Activated CD4-positive, alpha-beta memory T cell treated with anti-CD3 and anti-CD28 coated beads, Interleukin-2, amount 10 ng/mL, durations not matched to agents 7 days and 5 days (primary cell): ENCODE results near the gene MBD3L1. TPM values are rescaled to one million over a fixed set of nuclear protein-coding genes. Genes with fewer than 3 reads are reported as not detected.
A peak's percentile ranks its signal among the peaks of the same experiment; 100 is the strongest.

ENCODE experiments used
- CTCF ChIA-PET: fragments of 350-600 bp; sonication (Branson Sonifier 250); formaldehyde crosslinking; loops from one replicate; lab custom pipeline; 2021; ENCODE audit warnings: antibody characterized with exemption, inconsistent platforms; lab: Charles Lee
- POLR2A ChIA-PET: fragments of 350-600 bp; sonication (Branson Sonifier 250); formaldehyde crosslinking; loops from one replicate; lab custom pipeline; 2021; ENCODE audit warnings: antibody characterized with exemption; lab: Charles Lee
- DNase-seq: peaks from one replicate; pipeline ENCODE4 v3.0.0-alpha.2; 2020
- H3K27ac Mint-ChIP-seq: one replicate; pipeline ENCODE4 v1.8.0; 2021; ENCODE audit warnings: mild to moderate bottlenecking, mixed read lengths
- H3K27me3 Mint-ChIP-seq: one replicate; pipeline ENCODE4 v1.8.0; 2021; ENCODE audit warnings: mixed read lengths
- H3K36me3 Mint-ChIP-seq: one replicate; pipeline ENCODE4 v1.8.0; 2021; ENCODE audit warnings: low read depth, mixed read lengths
- H3K4me1 Mint-ChIP-seq: one replicate; pipeline ENCODE4 v1.8.0; 2021; ENCODE audit warnings: mixed read lengths
- H3K4me3 Mint-ChIP-seq: one replicate; pipeline ENCODE4 v1.8.0; 2021; ENCODE audit warnings: mild to moderate bottlenecking, mixed read lengths
- H3K9me3 Mint-ChIP-seq: one replicate; pipeline ENCODE4 v1.8.0; 2021; ENCODE audit warnings: mixed read lengths
- total RNA-seq, 2 experiments: library from RNA; stranded (reverse); gene quantifications; one replicate each; pipeline ENCODE4 v1.2.3, GENCODE V29; 2021

Gene MBD3L1
- not detected for total RNA-seq

DNA sequence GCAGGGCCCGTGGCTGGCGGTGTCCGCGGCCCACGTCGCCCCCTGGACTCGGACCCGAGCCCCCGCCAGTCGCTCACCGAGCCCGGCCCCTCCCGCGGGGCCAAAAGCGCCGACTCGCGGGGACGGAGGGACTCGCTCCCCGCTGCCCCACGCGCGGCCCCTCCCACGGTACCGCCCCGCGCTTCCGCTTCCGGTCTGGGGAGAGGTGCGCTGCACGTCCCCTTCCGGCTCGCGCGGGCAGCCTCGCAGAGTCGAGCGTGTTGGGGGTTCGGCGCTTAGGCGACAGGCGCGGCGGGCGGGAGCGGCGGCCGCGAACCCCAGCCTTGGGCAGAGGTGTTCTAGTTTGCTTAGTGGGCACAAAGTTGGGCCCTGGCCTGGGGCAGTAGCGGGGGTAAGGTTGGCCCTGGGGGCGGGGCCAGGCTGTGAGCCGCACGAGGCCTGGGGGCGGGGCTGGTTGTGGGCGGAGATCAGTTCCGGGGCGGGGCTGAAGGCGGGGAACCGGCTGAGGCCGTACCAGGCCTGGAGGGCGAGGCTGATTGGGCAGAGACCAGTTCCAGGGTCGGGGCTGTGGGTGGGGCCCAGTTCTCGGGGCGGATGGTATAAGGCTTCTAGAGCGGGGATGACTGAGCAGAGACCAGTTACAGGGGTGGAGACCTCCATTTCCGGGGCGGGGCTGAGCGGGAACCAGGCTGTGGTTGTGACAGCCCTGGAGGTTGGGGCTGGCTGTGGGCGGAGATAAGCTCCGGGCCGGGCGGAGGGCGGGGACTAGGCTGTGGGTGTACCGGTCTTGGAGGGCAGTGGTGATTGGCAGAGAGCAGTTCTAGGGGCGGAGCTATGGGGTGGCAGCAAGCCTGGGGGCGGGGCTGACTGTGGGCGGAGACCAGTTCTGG lies at the start of gene MBD3L1, which contains the start of gene ZNF558:
Gene MBD3L1 (plus strand): TSS at position 246 of the 890 bp plus-strand sequence. CDS start 10,302 bp downstream, outside the sequence.
Gene ZNF558 (minus strand): TSS at position 173 of the 890 bp plus-strand sequence. CDS start 9,645 bp downstream, outside the sequence.
- H3K4me3 Mint-ChIP-seq: peak within 1 kb of the TSS; percentile 84
- POLR2A ChIA-PET: interaction anchor here (0.6 to 2.8 kb wide), 4 partner anchors 12 to 319 kb away, joined by 3 to 11 read pairs (median 4); no protein-coding TSS in a partner anchor
- H3K9me3 Mint-ChIP-seq: peaks cover 8% of the 10 kb centered on the region
- CTCF ChIA-PET: interaction anchor here (0.6 to 1.9 kb wide), 6 partner anchors 132 to 728 kb away, joined by 3 to 7 read pairs (median 4); partner anchors contain the start of gene ACTL9
- peaks cover 6% of the 10 kb centered on the region for H3K27me3 Mint-ChIP-seq
- H3K4me1 Mint-ChIP-seq: peaks cover 27% of the 10 kb centered on the region
- H3K36me3 Mint-ChIP-seq: peaks cover 23% of the 10 kb centered on the region
- H3K27ac Mint-ChIP-seq: peak within 1 kb of the TSS; percentile 96
- peak; percentile 99 for DNase-seq

DNA sequence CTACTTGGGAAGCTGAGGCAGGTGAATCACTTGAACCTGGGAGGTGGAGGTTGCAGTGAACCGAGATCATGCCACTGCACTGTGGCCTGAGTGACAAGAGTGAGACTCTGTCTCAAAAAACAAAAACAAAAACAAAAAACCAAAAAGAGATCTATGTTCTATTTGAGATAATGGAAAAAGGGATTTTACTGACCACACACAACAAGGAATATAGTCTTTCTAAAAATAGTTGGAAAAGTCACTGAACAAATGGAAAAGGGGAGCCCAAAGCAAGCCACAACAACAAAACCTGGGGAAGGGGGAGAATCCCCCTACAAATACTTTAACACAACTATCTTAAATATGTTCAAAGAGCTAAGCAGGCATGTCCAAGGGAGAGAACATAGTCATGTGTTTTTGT lies 37.4 kb upstream of the MBD3L1 start:
- no peaks in the 10 kb centered on the region for H3K27me3 Mint-ChIP-seq
- H3K9me3 Mint-ChIP-seq: peaks cover 9% of the 10 kb centered on the region
- no peak overlapping the region for H3K27ac Mint-ChIP-seq
- H3K36me3 Mint-ChIP-seq: no peaks in the 10 kb centered on the region
- CTCF ChIA-PET: no interaction called here
- DNase-seq: no peak
- POLR2A ChIA-PET: no interaction called here
- H3K4me1 Mint-ChIP-seq: no peaks in the 10 kb centered on the region
- H3K4me3 Mint-ChIP-seq: no peak overlapping the region

DNA sequence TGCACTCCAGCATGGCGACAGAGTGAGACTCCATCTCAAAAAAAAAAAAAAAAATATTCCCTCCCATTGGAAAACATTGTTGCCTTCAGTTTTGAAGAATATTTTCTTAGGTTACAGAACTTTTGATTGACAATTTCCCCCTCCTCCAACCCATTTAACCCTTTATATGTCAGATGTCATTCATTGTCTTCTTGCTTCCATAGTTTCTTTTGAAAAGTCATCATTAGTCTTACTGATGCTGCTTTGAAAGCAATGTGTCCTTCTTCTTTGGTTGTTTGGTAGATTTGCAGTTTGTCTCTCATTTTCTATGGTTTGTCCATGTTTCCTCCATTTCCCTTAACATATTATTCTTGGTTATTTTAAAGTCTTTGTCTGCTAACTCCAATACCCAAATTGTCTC lies 25.5 kb upstream of the MBD3L1 start:
- no peak for DNase-seq
- no peaks in the 10 kb centered on the region for H3K27me3 Mint-ChIP-seq
- POLR2A ChIA-PET: no interaction called here
- no peaks in the 10 kb centered on the region for H3K4me1 Mint-ChIP-seq
- H3K9me3 Mint-ChIP-seq: peaks cover 57% of the 10 kb centered on the region
- CTCF ChIA-PET: no interaction called here
- no peak overlapping the region for H3K27ac Mint-ChIP-seq
- H3K4me3 Mint-ChIP-seq: no peak overlapping the region
- H3K36me3 Mint-ChIP-seq: peaks cover 62% of the 10 kb centered on the region

DNA sequence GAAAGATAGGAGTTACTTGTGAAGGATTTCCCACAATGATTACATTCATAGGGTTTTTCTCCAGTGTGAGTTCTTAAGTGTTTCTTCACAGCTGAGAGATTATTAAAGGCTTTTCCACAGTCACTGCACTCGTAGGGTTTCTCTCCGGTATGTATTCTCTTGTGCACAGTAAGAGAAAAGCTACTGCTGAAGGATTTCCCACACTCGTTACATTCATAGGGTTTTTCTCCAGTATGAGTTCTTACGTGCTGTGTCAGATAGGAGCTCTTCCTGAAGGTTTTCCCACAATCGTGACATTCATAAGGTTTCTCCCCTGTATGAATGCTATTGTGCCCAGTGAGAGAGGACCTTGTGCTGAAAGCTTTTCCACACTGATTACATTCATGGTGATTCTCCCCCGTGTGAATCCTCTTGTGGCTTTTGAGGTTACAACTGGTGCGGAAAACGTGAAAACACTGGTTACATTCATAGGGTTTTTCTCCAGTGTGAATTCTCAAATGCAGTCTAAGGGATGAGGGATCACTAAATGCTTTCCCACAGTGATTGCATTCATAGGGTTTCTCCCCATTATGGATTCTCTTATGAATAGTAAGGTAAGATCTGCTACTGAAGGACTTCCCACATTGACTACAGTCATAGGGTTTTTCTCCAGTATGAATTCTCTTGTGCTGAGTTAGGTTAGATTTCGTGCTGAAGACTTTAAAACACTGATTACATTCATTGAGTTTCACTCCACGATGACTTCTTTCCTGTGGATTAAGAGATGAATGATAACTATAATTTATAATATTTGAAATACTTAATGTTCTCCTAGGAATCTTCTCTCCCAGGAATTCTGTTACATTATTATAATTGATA lies 20.6 kb upstream of the MBD3L1 start:
- H3K36me3 Mint-ChIP-seq: peaks cover 85% of the 10 kb centered on the region
- DNase-seq: no peak
- ChIA-PET CTCF (interaction anchor here (0.7 kb wide), 1 partner anchor 9 kb away, joined by 3 read pairs; no protein-coding TSS in a partner anchor), POLR2A (no interaction called here)
- H3K27ac Mint-ChIP-seq: no peak overlapping the region
- no peaks in the 10 kb centered on the region for H3K4me1 Mint-ChIP-seq
- H3K9me3 Mint-ChIP-seq: peaks cover 80% of the 10 kb centered on the region
- no peak overlapping the region for H3K4me3 Mint-ChIP-seq
- no peaks in the 10 kb centered on the region for H3K27me3 Mint-ChIP-seq

DNA sequence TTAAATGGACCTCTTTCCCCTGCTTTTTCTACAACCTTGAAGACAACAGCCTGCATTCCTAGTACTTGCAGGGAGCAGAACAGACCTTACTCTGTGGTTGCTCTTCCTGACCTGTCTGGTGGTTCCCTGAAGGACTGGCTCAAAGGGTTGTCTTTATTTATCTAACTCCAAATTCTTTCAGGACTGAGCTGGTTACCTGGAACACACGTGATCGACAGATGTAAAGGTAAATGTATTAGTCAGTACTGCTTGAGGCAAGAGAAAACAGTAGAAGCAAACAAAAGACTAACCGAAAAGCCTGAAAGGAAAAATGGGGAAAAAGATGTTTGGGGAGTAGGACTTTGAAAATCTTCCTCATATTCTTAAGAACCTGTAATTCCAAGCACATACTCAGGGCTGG lies 18.0 kb upstream of the MBD3L1 start:
- CTCF ChIA-PET: no interaction called here
- Mint-ChIP-seq H3K27ac (no peak overlapping the region), H3K36me3 (peaks cover 91% of the 10 kb centered on the region), H3K4me1 (no peaks in the 10 kb centered on the region), H3K27me3 (no peaks in the 10 kb centered on the region), H3K4me3 (no peak overlapping the region), H3K9me3 (peaks cover 78% of the 10 kb centered on the region)
- POLR2A ChIA-PET: no interaction called here
- no peak for DNase-seq

DNA sequence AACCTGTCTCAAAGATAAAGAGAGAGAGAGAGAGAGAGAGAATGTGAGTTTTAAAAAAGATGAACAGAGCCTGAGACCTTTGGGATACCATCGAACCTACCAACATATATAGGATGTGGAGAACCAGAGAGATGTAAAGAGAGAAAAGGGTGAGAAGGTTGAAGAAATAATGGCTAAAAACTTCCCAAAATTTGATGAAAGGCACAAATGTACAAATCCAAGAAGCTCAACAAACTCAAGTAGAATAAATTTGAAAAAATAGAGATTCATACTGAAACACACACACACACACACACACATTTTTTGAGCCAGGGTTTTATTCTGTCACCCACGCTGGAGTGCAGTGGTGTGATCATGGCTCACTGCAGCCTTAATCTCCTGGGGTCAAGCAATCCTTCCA lies 16.4 kb upstream of the MBD3L1 start:
- CTCF ChIA-PET: no interaction called here
- Mint-ChIP-seq H3K9me3 (peaks cover 71% of the 10 kb centered on the region), H3K27me3 (no peaks in the 10 kb centered on the region), H3K36me3 (peaks cover 95% of the 10 kb centered on the region), H3K27ac (no peak overlapping the region), H3K4me1 (no peaks in the 10 kb centered on the region), H3K4me3 (no peak overlapping the region)
- POLR2A ChIA-PET: no interaction called here
- no peak for DNase-seq

DNA sequence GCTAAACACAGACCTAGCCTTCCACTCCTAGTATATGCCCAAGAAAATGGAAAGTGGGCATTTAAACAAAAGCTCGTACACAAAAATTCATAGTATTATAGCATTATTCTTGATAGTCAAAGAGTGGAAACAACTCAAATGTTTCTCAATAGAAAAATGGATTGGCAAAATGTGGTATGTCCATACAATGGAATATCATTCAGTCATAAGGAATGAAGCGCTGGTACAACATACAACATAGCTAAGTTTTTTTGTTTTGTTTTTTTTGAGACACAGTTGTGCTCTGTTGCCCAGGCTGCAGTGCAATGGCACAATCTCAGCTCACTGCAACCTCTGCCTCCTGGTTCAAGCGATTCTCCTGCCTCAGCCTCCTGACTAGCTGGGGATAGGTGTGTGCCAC lies 11.9 kb upstream of the MBD3L1 start:
- Mint-ChIP-seq H3K9me3 (peaks cover 36% of the 10 kb centered on the region), H3K27ac (no peak overlapping the region)
- CTCF ChIA-PET: no interaction called here

DNA sequence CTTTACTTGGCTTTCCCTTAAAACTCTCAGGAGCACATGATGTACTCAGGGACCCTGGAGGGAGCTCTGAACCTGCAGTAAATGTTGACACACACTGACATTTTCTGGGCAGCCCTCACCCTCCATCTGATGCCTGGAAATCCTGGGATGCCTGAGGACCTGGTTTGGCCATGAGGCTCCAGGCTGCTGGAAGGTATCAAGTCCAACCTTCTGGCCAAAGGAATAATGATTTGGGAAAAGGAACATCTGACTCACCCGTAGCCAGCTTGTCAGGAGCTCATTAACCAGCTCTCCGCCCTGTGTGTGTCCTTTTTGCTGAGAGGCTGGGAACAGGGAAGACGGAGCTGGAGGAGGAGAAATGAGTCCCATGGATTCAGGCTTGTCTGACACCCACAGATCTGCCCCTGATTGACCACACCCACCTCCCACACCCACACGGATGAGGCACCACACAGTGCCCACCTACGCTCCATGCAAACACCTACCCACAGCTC lies 10.4 kb upstream of the MBD3L1 start:
- peaks cover 24% of the 10 kb centered on the region for H3K9me3 Mint-ChIP-seq
- peaks cover 82% of the 10 kb centered on the region for H3K36me3 Mint-ChIP-seq
- ChIA-PET CTCF (no interaction called here), POLR2A (interaction anchor here (2.4 kb wide), 1 partner anchor 10 kb away, joined by 11 read pairs; the partner anchor contains the start of genes MBD3L1 and ZNF558)
- H3K27me3 Mint-ChIP-seq: no peaks in the 10 kb centered on the region
- H3K4me3 Mint-ChIP-seq: no peak overlapping the region
- no peak for DNase-seq
- H3K4me1 Mint-ChIP-seq: no peaks in the 10 kb centered on the region
- no peak overlapping the region for H3K27ac Mint-ChIP-seq

More for the DNA sequence above, 11.9 kb upstream of the MBD3L1 start:
- no peaks in the 10 kb centered on the region for H3K4me1 Mint-ChIP-seq
- POLR2A ChIA-PET: interaction anchor here (2.4 kb wide), 1 partner anchor 12 kb away, joined by 11 read pairs; the partner anchor contains the start of genes MBD3L1 and ZNF558
- no peak for DNase-seq
- peaks cover 93% of the 10 kb centered on the region for H3K36me3 Mint-ChIP-seq
- H3K4me3 Mint-ChIP-seq: no peak overlapping the region
- no peaks in the 10 kb centered on the region for H3K27me3 Mint-ChIP-seq

DNA sequence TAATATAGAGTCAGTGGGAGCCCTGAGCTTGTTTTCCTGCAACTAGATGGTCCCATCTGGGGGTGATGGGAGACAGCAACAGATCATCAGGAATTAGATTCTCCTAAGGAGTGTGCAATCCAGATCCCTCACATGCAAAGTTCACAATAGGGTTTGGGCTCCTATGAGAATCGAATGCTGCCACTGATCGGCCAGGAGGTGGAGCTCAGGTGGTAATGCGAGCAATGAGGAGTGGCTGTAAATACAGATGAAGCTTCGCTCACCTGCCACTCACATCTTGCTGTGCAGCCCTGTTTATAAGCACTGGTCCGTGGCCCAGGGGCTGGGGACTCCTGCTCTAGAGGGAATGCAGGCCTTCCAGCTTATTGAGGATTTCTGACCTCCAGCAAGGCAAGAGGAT lies 5.8 kb upstream of the MBD3L1 start:
- ChIA-PET CTCF (no interaction called here), POLR2A (no interaction called here)
- Mint-ChIP-seq H3K27ac (no peak overlapping the region), H3K9me3 (peaks cover 6% of the 10 kb centered on the region), H3K36me3 (peaks cover 68% of the 10 kb centered on the region), H3K27me3 (no peaks in the 10 kb centered on the region), H3K4me1 (peaks cover 9% of the 10 kb centered on the region), H3K4me3 (no peak overlapping the region)
- DNase-seq: no peak

DNA sequence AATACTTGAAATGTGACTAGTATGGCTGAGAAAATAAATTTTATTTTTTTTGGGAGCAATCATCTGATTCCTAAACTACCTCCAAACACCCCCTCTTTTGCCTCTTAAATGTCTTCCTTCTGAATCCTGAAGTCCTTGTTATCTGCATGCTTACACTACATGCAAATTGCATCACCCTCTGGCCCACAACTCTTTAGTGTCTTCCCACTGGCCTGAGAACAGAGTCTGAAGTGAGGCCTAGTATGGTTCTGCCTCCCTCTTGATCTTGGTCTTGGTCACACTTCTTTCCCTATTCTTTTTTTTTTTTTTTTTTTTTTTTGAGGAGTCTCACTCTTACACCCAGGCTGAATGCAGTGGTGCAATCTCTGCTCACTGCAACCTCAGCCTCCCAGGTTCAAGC lies 4.9 kb upstream of the MBD3L1 start:
- H3K27ac Mint-ChIP-seq: no peak overlapping the region
- peaks cover 60% of the 10 kb centered on the region for H3K36me3 Mint-ChIP-seq

DNA sequence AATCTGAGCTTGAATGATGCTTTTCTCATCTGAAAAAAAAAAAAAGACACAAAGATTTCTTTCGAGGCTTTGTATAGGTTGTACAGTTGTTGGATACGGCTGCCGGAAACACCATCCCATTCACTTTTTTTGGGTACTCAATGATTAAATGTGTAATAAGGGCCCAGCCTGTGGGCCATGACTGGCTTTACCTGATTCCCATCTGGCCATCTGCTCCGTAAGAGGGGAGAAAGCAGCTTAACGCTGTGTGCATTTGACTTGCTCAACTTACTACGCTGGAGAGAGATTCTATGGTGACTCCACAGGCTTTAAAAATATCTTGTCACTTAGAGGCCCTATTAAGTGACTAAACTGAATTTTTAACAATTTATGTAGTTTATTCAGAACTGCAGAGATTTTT lies 804 bp upstream of the MBD3L1 start:
- ChIA-PET CTCF (interaction anchor here (0.6 to 1.9 kb wide), 2 partner anchors 133 to 834 kb away, joined by 3 to 6 read pairs; partner anchors contain the start of gene ACTL9), POLR2A (interaction anchor here (0.6 to 2.8 kb wide), 2 partner anchors 11 to 218 kb away, joined by 3 to 11 read pairs; no protein-coding TSS in a partner anchor)
- Mint-ChIP-seq H3K4me3 (peak overlapping the region; percentile 84), H3K36me3 (peaks cover 27% of the 10 kb centered on the region), H3K9me3 (peaks cover 8% of the 10 kb centered on the region), H3K27ac (peak overlapping the region; percentile 96), H3K4me1 (peaks cover 27% of the 10 kb centered on the region), H3K27me3 (peaks cover 6% of the 10 kb centered on the region)
- no peak for DNase-seq

More for the DNA sequence above, 4.9 kb upstream of the MBD3L1 start:
- Mint-ChIP-seq H3K27me3 (no peaks in the 10 kb centered on the region), H3K9me3 (peaks cover 6% of the 10 kb centered on the region), H3K4me3 (no peak overlapping the region), H3K4me1 (peaks cover 14% of the 10 kb centered on the region)
- ChIA-PET CTCF (no interaction called here), POLR2A (no interaction called here)
- no peak for DNase-seq

DNA sequence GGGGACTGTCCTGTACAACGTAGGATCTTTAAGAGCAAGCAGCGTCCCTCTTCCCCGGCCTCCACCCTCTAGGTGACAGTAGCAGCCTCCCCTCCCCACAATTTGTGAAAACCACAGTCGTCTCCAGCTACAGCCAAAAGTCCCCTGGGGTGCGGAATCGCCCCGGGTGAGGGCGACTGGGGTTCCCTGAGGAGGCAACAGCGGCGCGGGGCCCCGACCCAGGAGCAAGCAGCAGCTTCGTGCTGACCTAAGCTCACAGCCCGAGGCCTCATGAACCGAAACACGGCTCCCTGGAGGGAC lies 395 bp upstream of the MBD3L1 start:
- peak overlapping the region; percentile 84 for H3K4me3 Mint-ChIP-seq
- peaks cover 6% of the 10 kb centered on the region for H3K27me3 Mint-ChIP-seq
- POLR2A ChIA-PET: interaction anchor here (2.8 kb wide), 1 partner anchor 11 kb away, joined by 11 read pairs; no protein-coding TSS in a partner anchor
- peaks cover 27% of the 10 kb centered on the region for H3K4me1 Mint-ChIP-seq
- peaks cover 27% of the 10 kb centered on the region for H3K36me3 Mint-ChIP-seq
- H3K27ac Mint-ChIP-seq: peak overlapping the region; percentile 96
- CTCF ChIA-PET: interaction anchor here (1.5 to 1.9 kb wide), 2 partner anchors 133 to 138 kb away, joined by 3 to 6 read pairs; partner anchors contain the start of gene ACTL9
- DNase-seq: no peak
- H3K9me3 Mint-ChIP-seq: peaks cover 8% of the 10 kb centered on the region
